ENCODE data around the gene RBM33.

The RBM33 gene, protein sequence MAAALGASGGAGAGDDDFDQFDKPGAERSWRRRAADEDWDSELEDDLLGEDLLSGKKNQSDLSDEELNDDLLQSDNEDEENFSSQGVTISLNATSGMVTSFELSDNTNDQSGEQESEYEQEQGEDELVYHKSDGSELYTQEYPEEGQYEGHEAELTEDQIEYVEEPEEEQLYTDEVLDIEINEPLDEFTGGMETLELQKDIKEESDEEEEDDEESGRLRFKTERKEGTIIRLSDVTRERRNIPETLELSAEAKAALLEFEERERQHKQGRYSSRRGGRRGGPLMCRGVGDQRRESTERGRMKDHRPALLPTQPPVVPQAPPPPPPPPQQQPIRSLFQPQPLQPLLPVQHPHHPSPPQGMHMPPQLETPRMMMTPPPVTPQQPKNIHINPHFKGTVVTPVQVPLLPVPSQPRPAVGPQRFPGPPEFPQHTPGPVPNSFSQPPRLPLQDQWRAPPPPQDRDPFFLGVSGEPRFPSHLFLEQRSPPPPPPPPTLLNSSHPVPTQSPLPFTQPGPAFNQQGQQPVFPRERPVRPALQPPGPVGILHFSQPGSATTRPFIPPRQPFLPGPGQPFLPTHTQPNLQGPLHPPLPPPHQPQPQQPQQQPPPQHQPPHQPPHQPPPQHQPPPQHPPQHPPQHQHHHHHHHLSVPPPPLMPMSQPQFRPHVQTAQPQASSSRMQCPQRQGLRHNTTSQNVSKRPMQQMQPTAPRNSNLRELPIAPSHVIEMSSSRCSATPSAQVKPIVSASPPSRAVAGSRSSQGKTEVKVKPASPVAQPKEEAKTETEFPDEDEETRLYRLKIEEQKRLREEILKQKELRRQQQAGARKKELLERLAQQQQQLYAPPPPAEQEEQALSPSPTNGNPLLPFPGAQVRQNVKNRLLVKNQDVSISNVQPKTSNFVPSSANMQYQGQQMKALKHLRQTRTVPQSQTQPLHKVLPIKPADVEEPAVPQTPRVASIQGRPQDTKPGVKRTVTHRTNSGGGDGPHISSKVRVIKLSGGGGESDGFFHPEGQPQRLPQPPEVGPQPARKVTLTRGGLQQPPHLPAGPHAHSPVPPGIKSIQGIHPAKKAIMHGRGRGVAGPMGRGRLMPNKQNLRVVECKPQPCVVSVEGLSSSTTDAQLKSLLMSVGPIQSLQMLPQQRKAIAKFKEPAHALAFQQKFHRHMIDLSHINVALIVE

DNA sequence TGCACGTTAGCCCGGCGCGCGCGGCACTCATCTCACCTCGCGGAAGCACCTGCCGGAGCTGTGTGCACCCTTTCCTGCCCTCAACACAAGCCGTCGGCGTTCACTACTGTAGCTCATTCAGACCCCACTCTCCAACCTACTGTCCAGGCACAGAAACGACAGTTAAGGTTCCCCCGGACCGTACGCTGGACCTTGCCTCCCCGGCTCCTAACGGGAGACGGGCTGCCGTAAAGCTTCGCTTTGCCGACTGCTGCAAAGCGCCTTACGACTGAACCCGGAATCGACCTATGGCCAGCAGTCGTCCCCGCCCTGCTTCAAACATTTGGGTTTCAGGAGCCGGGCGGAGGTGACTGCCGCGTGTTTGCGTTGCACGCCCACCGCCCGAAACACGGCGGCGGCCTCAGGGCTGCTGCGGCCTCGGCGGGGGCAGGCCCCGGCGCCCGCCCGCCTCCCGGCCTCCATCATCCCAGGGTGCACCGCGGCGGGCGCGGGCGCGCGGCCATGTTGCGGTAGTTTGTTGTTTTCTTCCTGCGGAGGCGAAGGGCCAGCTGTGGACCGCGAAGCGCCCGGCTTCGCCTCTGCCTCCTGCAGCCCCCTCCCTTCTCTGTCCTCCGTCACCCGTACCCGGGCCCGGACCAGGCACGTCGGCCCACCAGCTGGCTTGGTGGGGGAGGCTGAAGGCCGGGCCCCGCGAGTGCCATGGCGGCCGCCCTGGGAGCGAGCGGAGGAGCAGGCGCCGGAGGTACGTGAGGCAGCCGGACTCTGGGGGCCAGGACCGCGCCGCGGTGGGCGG is at the start of gene RBM33:
Gene RBM33, plus strand, starts transcription at position 484 of the 793 bp plus-strand sequence. Its CDS starts 216 bp downstream, at position 700.
- no peaks in the 10 kb centered on the region; the same call in 1 of the 2 replicates for H3K9me3 ChIP-seq (ENCODE audit: control insufficient read depth, insufficient read depth, low read length)

DNA sequence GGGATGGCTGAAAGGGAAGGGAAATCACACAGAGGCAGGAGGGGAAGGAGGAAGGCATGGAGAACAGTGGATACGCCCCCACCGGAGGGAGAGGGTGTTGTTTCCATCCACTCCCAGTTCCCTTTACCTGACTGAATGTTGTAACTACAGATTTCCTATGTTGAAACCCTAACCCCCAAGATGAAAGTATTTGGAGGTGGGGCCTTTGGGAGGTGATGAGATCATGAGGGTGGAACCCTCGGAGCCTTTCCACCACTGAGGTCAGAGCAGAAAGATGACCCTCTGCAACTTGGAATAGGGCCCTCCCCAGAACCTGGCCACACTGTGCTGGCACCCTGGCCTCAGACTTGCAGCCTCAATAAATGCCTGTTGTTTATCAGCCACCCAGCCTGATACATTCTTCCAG is 49.5 kb upstream of the RBM33 start:
- H3K27ac ChIP-seq (ENCODE audit: low read length), result no peak overlapping the region
- H3K9me3 ChIP-seq (ENCODE audit: control insufficient read depth, insufficient read depth, low read length), result no peaks in the 10 kb centered on the region
- no CpG with 5 or more reads among the region's 3 CpGs for WGBS (ENCODE audit: insufficient coverage, insufficient read length)
- H3K4me3 ChIP-seq (ENCODE audit: low read length), result no peak overlapping the region
- H3K4me1 ChIP-seq (ENCODE audit: control insufficient read depth, insufficient read depth, low read length), result 0 out of 2 replicates have a peak, but pooled peaks cover 4% of the 10 kb centered on the region
- no peaks in the 10 kb centered on the region for H3K36me3 ChIP-seq (ENCODE audit: control insufficient read depth, insufficient read depth, low read length)
- DNase-seq (ENCODE audit: low read depth, low spot score), result peak; percentile 43
- H3K27me3 ChIP-seq (ENCODE audit: control insufficient read depth, insufficient read depth, low read length), result no peaks in the 10 kb centered on the region

More for the DNA sequence above, at the start of gene RBM33:
- H3K4me1 ChIP-seq (ENCODE audit: control insufficient read depth, insufficient read depth, low read length), result no peaks in the 10 kb centered on the region
- no peaks in the 10 kb centered on the region for H3K36me3 ChIP-seq (ENCODE audit: control insufficient read depth, insufficient read depth, low read length)
- WGBS (ENCODE audit: insufficient coverage, insufficient read length), result no CpG with 5 or more reads among the region's 85 CpGs
- peak; percentile 41 for DNase-seq (ENCODE audit: low read depth, low spot score)
- H3K27ac ChIP-seq (ENCODE audit: low read length), result no peak within 1 kb of the TSS
- H3K4me3 ChIP-seq (ENCODE audit: low read length), result peak within 1 kb of the TSS; percentile 73
- H3K27me3 ChIP-seq (ENCODE audit: control insufficient read depth, insufficient read depth, low read length), result no peaks in the 10 kb centered on the region

DNA sequence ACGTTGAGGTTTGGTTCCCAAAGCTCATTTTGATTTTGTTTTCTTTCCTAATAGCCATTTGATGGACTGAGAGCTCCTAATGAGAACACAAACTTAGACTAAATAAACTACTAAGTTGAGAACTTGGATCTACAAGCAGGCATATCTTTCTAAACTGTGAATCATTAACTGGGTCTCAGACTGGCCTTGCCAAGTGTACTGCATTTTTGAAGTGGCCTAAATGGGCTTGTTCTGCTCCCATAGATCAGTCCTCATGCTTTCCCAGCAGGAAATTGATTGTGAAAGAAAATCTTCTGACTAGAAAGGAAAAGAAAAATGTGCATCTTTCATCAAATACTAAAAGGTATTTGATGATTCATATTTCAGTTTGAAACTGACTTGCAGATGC is 46.7 kb upstream of the RBM33 start:
- Histone ChIP-seq H3K27me3 (ENCODE audit: control insufficient read depth, insufficient read depth, low read length) (no peaks in the 10 kb centered on the region), H3K36me3 (ENCODE audit: control insufficient read depth, insufficient read depth, low read length) (no peaks in the 10 kb centered on the region), H3K4me1 (ENCODE audit: control insufficient read depth, insufficient read depth, low read length) (0 out of 2 replicates have a peak, but pooled peaks cover 4% of the 10 kb centered on the region), H3K27ac (ENCODE audit: low read length) (no peak overlapping the region), H3K9me3 (ENCODE audit: control insufficient read depth, insufficient read depth, low read length) (no peaks in the 10 kb centered on the region), H3K4me3 (ENCODE audit: low read length) (no peak overlapping the region)
- no CpG with 5 or more reads among the region's 1 CpG for WGBS (ENCODE audit: insufficient coverage, insufficient read length)
- no peak for DNase-seq (ENCODE audit: low read depth, low spot score)

DNA sequence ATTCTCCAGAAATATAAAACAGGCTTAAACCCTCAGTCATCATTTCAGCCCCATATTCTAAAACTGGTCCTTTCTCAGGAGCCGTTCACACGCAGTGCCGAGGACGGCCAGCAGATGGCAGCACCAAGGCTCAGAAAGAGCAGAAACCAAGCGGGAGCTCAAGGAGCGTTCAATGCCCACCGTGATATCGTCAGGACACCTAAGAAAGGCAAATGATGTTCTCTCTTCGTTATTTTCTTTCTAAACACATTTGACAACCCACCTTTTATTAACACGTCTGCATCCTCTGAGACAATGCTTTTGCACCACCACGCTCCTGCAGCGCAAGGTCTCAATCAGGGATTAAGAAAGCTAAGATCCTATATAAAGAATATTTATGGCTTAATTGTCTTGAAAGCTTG is 45.7 kb upstream of the RBM33 start:
- no CpG with 5 or more reads among the region's 12 CpGs for WGBS (ENCODE audit: insufficient coverage, insufficient read length)
- Histone ChIP-seq H3K36me3 (ENCODE audit: control insufficient read depth, insufficient read depth, low read length) (no peaks in the 10 kb centered on the region), H3K4me3 (ENCODE audit: low read length) (no peak overlapping the region), H3K27ac (ENCODE audit: low read length) (no peak overlapping the region), H3K9me3 (ENCODE audit: control insufficient read depth, insufficient read depth, low read length) (no peaks in the 10 kb centered on the region), H3K27me3 (ENCODE audit: control insufficient read depth, insufficient read depth, low read length) (no peaks in the 10 kb centered on the region), H3K4me1 (ENCODE audit: control insufficient read depth, insufficient read depth, low read length) (0 out of 2 replicates have a peak, but pooled peaks cover 4% of the 10 kb centered on the region)
- peak; percentile 63 for DNase-seq (ENCODE audit: low read depth, low spot score)

DNA sequence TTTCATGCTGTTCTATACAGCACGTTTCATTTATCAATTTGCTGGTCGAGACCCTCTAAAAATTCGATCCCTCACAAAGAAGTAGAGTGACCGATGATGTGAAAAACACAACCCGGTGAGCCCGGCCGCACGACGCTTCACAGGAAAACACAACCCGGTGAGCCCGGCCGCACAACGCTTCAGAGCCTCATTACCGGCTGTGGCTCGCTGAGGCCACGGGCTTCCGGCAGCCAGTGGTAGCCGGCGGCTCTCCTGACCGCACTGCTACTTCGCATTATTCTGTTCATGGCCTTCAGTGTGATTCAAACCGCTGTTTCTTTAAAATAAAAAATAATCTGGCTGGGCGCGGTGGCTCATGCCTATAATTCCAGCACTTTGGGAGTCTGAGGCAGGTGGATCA is 42.3 kb upstream of the RBM33 start:
- Histone ChIP-seq H3K4me1 (ENCODE audit: control insufficient read depth, insufficient read depth, low read length) (no peaks in the 10 kb centered on the region), H3K27ac (ENCODE audit: low read length) (no peak overlapping the region), H3K27me3 (ENCODE audit: control insufficient read depth, insufficient read depth, low read length) (no peaks in the 10 kb centered on the region), H3K36me3 (ENCODE audit: control insufficient read depth, insufficient read depth, low read length) (no peaks in the 10 kb centered on the region), H3K4me3 (ENCODE audit: low read length) (no peak overlapping the region), H3K9me3 (ENCODE audit: control insufficient read depth, insufficient read depth, low read length) (no peaks in the 10 kb centered on the region)
- WGBS (ENCODE audit: insufficient coverage, insufficient read length), result no CpG with 5 or more reads among the region's 24 CpGs
- DNase-seq (ENCODE audit: low read depth, low spot score), result no peak

DNA sequence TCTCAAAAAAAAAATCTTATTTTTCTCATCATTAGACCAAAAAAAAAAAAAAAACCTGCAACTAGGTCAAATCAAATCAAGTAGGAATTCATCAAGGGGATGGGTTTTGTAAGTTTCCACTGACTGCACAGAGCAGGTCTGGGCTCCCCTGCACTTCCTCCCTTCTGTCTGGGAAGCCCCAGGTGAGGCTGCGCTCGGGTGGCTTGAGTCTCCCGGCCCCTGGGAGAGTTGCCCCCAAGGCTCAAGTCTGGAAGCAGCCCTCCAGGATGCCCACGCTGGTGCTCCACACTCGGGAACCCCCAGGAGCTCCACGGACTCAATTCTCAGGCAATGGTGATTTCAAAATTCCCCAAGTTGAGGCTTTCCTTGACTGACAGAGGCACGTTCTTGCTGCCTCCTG is 41.7 kb upstream of the RBM33 start:
- no peaks in the 10 kb centered on the region for H3K27me3 ChIP-seq (ENCODE audit: control insufficient read depth, insufficient read depth, low read length)
- H3K4me1 ChIP-seq (ENCODE audit: control insufficient read depth, insufficient read depth, low read length), result no peaks in the 10 kb centered on the region
- H3K27ac ChIP-seq (ENCODE audit: low read length), result no peak overlapping the region
- no peaks in the 10 kb centered on the region for H3K9me3 ChIP-seq (ENCODE audit: control insufficient read depth, insufficient read depth, low read length)
- H3K36me3 ChIP-seq (ENCODE audit: control insufficient read depth, insufficient read depth, low read length), result no peaks in the 10 kb centered on the region
- no peak for DNase-seq (ENCODE audit: low read depth, low spot score)
- no CpG with 5 or more reads among the region's 7 CpGs for WGBS (ENCODE audit: insufficient coverage, insufficient read length)
- H3K4me3 ChIP-seq (ENCODE audit: low read length), result no peak overlapping the region

DNA sequence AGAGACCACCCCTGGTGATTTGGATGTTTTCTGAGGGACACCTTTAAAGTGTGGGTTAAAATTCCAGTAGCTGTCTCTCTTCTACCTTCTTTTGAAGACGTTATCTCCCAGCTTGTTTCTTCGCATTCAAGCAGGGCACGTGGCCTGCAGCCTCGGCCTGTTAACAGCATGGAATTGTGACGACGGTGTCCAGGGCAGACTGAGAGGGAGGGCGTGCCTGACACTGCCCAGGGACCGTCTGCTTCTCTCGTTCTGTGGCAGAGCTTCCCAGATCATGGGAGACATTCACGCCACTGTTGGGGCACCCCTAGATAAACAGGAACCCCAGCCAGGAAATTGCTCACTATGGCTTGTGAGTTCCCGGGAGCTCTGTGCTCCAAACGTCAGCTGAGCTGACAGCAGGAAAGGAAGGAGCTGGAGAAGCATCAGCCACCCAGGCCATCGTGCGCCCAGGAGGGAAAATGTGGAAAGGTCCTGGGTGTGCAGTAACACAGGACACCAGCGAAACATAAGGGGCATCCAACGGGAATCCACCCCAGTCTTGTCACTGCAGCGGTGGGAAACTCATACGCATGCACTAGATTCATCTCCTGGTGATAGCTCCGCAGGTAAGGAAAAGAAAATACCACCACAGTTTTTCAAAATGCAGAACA is 41.1 kb upstream of the RBM33 start:
- Histone ChIP-seq H3K4me3 (ENCODE audit: low read length) (no peak overlapping the region), H3K27ac (ENCODE audit: low read length) (no peak overlapping the region), H3K36me3 (ENCODE audit: control insufficient read depth, insufficient read depth, low read length) (no peaks in the 10 kb centered on the region), H3K9me3 (ENCODE audit: control insufficient read depth, insufficient read depth, low read length) (no peaks in the 10 kb centered on the region), H3K27me3 (ENCODE audit: control insufficient read depth, insufficient read depth, low read length) (no peaks in the 10 kb centered on the region), H3K4me1 (ENCODE audit: control insufficient read depth, insufficient read depth, low read length) (no peaks in the 10 kb centered on the region)
- DNase-seq (ENCODE audit: low read depth, low spot score), result no peak
- no CpG with 5 or more reads among the region's 19 CpGs for whole genome bisulfite sequencing (ENCODE audit: insufficient coverage, insufficient read length)

DNA sequence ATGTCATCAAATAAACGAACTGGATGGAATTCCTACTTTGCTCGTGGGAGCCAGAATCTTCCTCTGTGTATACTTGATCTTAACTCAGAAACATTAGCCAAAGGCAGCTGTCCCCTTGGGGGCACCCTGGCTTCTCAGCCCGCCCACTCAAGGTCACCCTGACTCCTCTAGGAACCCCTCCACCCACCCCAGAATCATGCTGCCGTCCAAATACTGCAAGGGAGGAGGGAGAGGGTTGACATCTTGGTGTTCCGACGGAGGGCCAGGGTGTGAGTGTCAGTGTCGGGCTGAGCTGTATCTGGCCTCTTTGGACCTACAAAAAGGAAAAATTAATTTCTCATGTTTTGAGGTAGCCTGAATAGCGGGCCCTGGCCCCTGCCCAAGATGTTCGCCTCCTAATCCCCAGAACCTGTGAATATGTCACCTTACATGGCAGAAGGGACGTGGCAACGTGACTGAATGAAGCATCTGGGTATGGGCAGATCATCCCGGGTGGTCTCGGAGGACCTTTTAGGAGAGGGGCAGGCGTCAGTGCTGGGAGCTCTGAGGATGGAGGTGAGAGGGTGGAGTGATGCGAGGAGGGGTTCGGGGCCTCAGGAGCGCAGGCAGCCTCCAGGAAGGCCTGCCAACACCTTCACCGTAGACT is 40.5 kb upstream of the RBM33 start:
- Histone ChIP-seq H3K9me3 (ENCODE audit: control insufficient read depth, insufficient read depth, low read length) (no peaks in the 10 kb centered on the region), H3K4me3 (ENCODE audit: low read length) (no peak overlapping the region), H3K27ac (ENCODE audit: low read length) (no peak overlapping the region), H3K36me3 (ENCODE audit: control insufficient read depth, insufficient read depth, low read length) (no peaks in the 10 kb centered on the region), H3K27me3 (ENCODE audit: control insufficient read depth, insufficient read depth, low read length) (no peaks in the 10 kb centered on the region), H3K4me1 (ENCODE audit: control insufficient read depth, insufficient read depth, low read length) (no peaks in the 10 kb centered on the region)
- DNase-seq (ENCODE audit: low read depth, low spot score), result no peak
- no CpG with 5 or more reads among the region's 18 CpGs for WGBS (ENCODE audit: insufficient coverage, insufficient read length)

DNA sequence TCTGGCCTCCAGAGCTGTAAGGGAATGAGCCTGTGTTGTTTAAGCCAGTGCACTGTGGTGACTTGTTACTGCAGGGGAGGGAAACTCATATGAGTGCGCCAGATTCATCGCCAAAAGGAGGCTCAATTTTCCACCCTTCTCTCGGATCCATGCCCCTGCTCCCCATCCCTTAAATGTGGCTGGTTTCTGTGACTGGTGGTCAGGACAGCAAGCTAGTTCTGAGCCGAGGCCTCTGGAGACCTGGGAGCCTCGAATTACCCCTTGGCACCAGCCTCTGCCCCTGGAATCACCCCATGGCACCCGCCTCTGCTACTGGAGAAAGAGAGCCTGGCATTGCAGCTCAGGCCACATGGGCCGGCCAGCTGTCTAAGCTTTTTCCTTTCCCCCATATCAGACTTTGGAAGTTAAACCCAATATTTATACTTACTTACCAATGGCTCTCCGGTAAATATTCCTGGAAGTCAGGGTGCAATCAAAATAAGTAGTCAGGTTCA is 39.9 kb upstream of the RBM33 start:
- Histone ChIP-seq H3K4me1 (ENCODE audit: control insufficient read depth, insufficient read depth, low read length) (no peaks in the 10 kb centered on the region), H3K27ac (ENCODE audit: low read length) (no peak overlapping the region), H3K27me3 (ENCODE audit: control insufficient read depth, insufficient read depth, low read length) (no peaks in the 10 kb centered on the region), H3K4me3 (ENCODE audit: low read length) (no peak overlapping the region), H3K9me3 (ENCODE audit: control insufficient read depth, insufficient read depth, low read length) (no peaks in the 10 kb centered on the region), H3K36me3 (ENCODE audit: control insufficient read depth, insufficient read depth, low read length) (no peaks in the 10 kb centered on the region)
- no CpG with 5 or more reads among the region's 8 CpGs for WGBS (ENCODE audit: insufficient coverage, insufficient read length)
- DNase-seq (ENCODE audit: low read depth, low spot score), result no peak

Data from iPS DF 6.9 (cell line).